ENCODE measurements around the gene PTPRA. TPM values are rescaled to one million over a fixed set of nuclear protein-coding genes. Genes with fewer than 3 reads are reported as not detected.

PTPRA gene
- total and polyA plus RNA-seq, 2 of the 4 experiments (the other 2 are of a cell fraction) = 35.0 to 50.0 TPM

DNA sequence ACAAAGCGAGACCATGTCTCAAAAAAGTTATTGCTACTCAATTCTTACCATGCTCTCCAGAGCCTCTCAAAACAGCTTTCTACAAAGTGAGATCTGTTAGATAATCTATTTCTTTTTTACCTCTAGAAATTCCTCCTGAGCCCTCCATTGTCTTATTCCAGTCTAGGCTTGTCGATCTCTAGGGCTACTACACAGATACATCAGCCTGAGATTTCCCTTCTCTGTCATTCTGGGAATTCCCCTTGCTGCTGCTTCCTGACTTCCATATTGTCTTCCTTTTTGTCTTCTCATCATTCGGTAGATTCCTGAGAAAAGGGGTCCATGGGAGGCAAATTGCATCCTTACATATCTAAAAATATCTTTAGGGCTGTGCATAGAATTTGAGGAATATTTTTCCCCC, 94.6 kb downstream of the PTPRA start:
- no peak overlapping the region for H3K9ac ChIP-seq (ENCODE audit: low read depth, low read length)
- no peaks in the 10 kb centered on the region for H3K9me3 ChIP-seq (ENCODE audit: control insufficient read depth, insufficient read depth, low read length)
- no CpG with 5 or more reads among the region's 3 CpGs for whole genome bisulfite sequencing, 2 experiments (ENCODE audit: extremely low coverage in 2 of 2, insufficient read length in 1 of 2)
- H3K4me3 ChIP-seq (ENCODE audit: insufficient read depth, low read depth, low read length) = no peak overlapping the region
- in situ Hi-C loops (cut with MboI; ENCODE audit: low sequenced_read_pairs) (no loop called here), dilution Hi-C loops (cut with HindIII; ENCODE audit: low sequenced_read_pairs, unreplicated experiment) (no loop called here), intact Hi-C loops (cut with micrococcal nuclease) (no loop called here)
- no peak overlapping the region for H2AK5ac ChIP-seq (ENCODE audit: low read depth, low read length)
- no peak overlapping the region for H2BK120ac ChIP-seq (ENCODE audit: low read depth, low read length)
- H3K36me3 ChIP-seq (ENCODE audit: control insufficient read depth, insufficient read depth, low read length) = peaks cover 7% of the 10 kb centered on the region
- H3K4ac ChIP-seq (ENCODE audit: low read depth, low read length) = no peak overlapping the region
- no TSS peak for BruUV-seq (replicated peaks)
- 0 out of 2 replicates have a peak, but pooled peaks cover 3% of the 10 kb centered on the region for H3K9me1 ChIP-seq (ENCODE audit: insufficient read depth, low read length)
- no peak overlapping the region for H3K56ac ChIP-seq (ENCODE audit: extremely low read depth, insufficient read depth, low read length)
- H3K27ac ChIP-seq (ENCODE audit: insufficient read depth, low read length) = no peak overlapping the region
- CTCF ChIA-PET = interaction anchor here (0.7 kb wide), 1 partner anchor 35 kb away, joined by 3 read pairs; no protein-coding TSS in a partner anchor
- no peak overlapping the region for H3K18ac ChIP-seq (ENCODE audit: low read depth, low read length)
- H4K8ac ChIP-seq (ENCODE audit: low read depth in 2 of 2, low read length in 2 of 2) = no peak overlapping the region
- H3K4me1 ChIP-seq (ENCODE audit: control insufficient read depth, insufficient read depth, low read length) = no peaks in the 10 kb centered on the region
- H4K91ac ChIP-seq (ENCODE audit: insufficient read depth, low read depth, low read length) = no peak overlapping the region
- TF ChIP-seq POLR2A (IDR thresholded peaks at IDR 0.05; ENCODE audit: low read depth, low read length) (no peak), SMC3 (IDR thresholded peaks at IDR 0.05; ENCODE audit: low read depth, low read length) (no peak), BHLHE40 (IDR thresholded peaks at IDR 0.05; ENCODE audit: low read depth, low read length) (no peak)
- DNase-seq (no peak), ATAC-seq (ENCODE audit: low read depth) (no peak)
- no peak overlapping the region for H3K14ac ChIP-seq (replicated peaks; ENCODE audit: low read depth, low read length)
- H2BK20ac ChIP-seq (ENCODE audit: low read depth, low read length) = no peak overlapping the region
- no peak overlapping the region for H2BK15ac ChIP-seq (ENCODE audit: low read depth, low read length)
- H2AFZ ChIP-seq (replicated peaks; ENCODE audit: low read length, poor library complexity) = no peak overlapping the region
- no peak overlapping the region for H2BK5ac ChIP-seq (ENCODE audit: low read depth, low read length, poor library complexity, severe bottlenecking)
- H3K4me2 ChIP-seq (ENCODE audit: low read depth, low read length) = no peak overlapping the region
- H3K79me1 ChIP-seq (ENCODE audit: low read depth in 1 of 2, low read length in 2 of 2) = peaks cover 10 to 11% of the 10 kb centered on the region in 2 experiments; a peak in 3 of 4 replicates
- no peak overlapping the region for H4K5ac ChIP-seq (ENCODE audit: low read depth, low read length)
- no peaks in the 10 kb centered on the region for H3K27me3 ChIP-seq (ENCODE audit: control insufficient read depth, insufficient read depth, low read length)
- POLR2A ChIA-PET (ENCODE audit: unreplicated experiment) = no interaction called here
- no peaks in the 10 kb centered on the region for H4K20me1 ChIP-seq (ENCODE audit: insufficient read depth, low read length)
- H3K23ac ChIP-seq (ENCODE audit: low read depth, low read length) = no peak overlapping the region
- no peak overlapping the region for H2AK9ac ChIP-seq (replicated peaks; ENCODE audit: low read depth, low read length, poor library complexity)

Data from IMR-90 (cell line).